Activated CD8-positive, alpha-beta T cell treated with anti-CD3 and anti-CD28 coated beads for 36 hours (primary cell): ENCODE results near the gene PITX2. TPM values are rescaled to one million over a fixed set of nuclear protein-coding genes. Genes with fewer than 3 reads are reported as not detected.

Experiments
- ATAC-seq: fragments of 200-7000 bp; cut with Tn5 transposase; one replicate; pipeline ENCODE4 v1.10.0; 2021; ENCODE audit warnings: mild to moderate bottlenecking, moderate library complexity
- CTCF ChIA-PET: fragments of 350-600 bp; sonication (Branson Sonifier 250); formaldehyde crosslinking; loops from one replicate; lab custom pipeline; 2021; ENCODE audit warnings: antibody characterized with exemption; lab: Charles Lee
- POLR2A ChIA-PET: fragments of 350-600 bp; sonication (Branson Sonifier 250); formaldehyde crosslinking; loops from one replicate; lab custom pipeline; 2021; ENCODE audit warnings: antibody characterized with exemption; lab: Charles Lee
- DNase-seq: peaks from one replicate; pipeline ENCODE4 v3.0.0-alpha.2; 2020
- H3K27ac Mint-ChIP-seq: one replicate; pipeline ENCODE4 v1.8.0; 2021; ENCODE audit warnings: mild to moderate bottlenecking, mixed read lengths
- H3K27me3 Mint-ChIP-seq: one replicate; pipeline ENCODE4 v1.8.0; 2021; ENCODE audit warnings: mixed read lengths
- H3K36me3 Mint-ChIP-seq: one replicate; pipeline ENCODE4 v1.8.0; 2021; ENCODE audit warnings: low read depth, mixed read lengths
- H3K4me1 Mint-ChIP-seq: one replicate; pipeline ENCODE4 v1.8.0; 2021; ENCODE audit warnings: low read depth, mixed read lengths
- H3K4me3 Mint-ChIP-seq: one replicate; pipeline ENCODE4 v1.8.0; 2021; ENCODE audit warnings: mild to moderate bottlenecking, moderate library complexity, mixed read lengths
- H3K9me3 Mint-ChIP-seq: one replicate; pipeline ENCODE4 v1.8.0; 2021; ENCODE audit warnings: mixed read lengths
- intact Hi-C: fragments of 100-400 bp; cut with micrococcal nuclease; formaldehyde crosslinking; loops from one replicate; pipeline ENCODE4 v1.10.0; 2022
- total RNA-seq, 2 experiments: library from RNA; stranded (reverse); gene quantifications; one replicate each; pipeline ENCODE4 v1.2.3, GENCODE V29; 2021
- TF ChIP-seq, protein P1 (sequence below): fragments of 200-600 bp; IDR thresholded peaks from one replicate; pipeline ENCODE4 v1.8.0; 2022; ENCODE audit warnings: antibody characterized with exemption, mild to moderate bottlenecking

PITX2 gene
- total RNA-seq, 2 experiments from 2014 or later, result not detected

DNA sequence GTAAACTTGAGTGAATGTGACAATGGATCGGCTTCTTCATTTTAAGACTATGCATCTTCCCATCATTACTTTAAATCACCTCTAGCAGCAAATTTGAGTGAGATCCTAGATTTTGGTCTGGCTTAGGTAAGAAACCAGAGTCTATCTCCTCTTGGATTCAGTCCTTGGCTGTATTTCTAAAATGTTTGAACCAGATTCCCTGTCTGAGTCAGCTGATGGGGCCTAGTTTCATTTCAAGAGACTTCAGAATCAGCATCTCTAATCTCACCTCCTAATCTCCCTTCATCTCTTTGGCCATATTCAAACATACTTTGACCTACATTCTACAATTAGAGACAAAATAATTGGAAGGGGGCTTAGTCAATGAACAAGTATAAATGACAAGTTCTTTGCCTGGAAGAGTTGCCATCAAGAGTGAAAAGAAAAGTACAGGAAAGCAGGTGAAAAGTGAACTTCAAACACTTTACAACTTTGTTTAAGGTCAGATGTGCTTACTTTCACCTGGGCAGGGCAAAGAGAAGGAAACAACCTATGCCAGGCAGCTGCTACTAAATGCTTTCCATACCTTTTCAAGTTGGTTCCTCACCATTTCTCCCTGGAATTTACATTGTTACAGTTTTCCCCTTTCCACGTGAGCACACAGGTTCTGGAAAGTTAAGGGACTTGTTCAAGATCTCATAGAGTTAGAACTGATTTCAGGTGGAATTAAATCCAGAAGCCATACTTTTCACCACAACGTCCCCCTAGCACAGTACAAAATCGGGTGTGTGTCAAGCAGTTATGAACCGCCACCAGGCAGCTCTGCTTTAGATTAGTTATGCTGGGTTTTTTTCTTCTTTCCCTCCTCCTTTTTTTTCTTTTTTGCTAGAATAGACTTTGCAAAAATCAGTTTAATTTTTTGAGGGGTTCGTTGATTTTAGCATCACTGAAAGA is 30.7 kb upstream of the PITX2 start:
- DNase-seq (no peak), ATAC-seq (no peak)
- Mint-ChIP-seq H3K27ac (no peak overlapping the region), H3K4me3 (no peak overlapping the region), H3K4me1 (no peaks in the 10 kb centered on the region), H3K27me3 (peaks cover 2% of the 10 kb centered on the region), H3K9me3 (no peaks in the 10 kb centered on the region), H3K36me3 (no peaks in the 10 kb centered on the region)
- TF ChIP-seq, protein P1, sequence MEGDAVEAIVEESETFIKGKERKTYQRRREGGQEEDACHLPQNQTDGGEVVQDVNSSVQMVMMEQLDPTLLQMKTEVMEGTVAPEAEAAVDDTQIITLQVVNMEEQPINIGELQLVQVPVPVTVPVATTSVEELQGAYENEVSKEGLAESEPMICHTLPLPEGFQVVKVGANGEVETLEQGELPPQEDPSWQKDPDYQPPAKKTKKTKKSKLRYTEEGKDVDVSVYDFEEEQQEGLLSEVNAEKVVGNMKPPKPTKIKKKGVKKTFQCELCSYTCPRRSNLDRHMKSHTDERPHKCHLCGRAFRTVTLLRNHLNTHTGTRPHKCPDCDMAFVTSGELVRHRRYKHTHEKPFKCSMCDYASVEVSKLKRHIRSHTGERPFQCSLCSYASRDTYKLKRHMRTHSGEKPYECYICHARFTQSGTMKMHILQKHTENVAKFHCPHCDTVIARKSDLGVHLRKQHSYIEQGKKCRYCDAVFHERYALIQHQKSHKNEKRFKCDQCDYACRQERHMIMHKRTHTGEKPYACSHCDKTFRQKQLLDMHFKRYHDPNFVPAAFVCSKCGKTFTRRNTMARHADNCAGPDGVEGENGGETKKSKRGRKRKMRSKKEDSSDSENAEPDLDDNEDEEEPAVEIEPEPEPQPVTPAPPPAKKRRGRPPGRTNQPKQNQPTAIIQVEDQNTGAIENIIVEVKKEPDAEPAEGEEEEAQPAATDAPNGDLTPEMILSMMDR, result no peak
- ChIA-PET POLR2A (no interaction called here), CTCF (no interaction called here)
- intact Hi-C loops, result no loop called here

DNA sequence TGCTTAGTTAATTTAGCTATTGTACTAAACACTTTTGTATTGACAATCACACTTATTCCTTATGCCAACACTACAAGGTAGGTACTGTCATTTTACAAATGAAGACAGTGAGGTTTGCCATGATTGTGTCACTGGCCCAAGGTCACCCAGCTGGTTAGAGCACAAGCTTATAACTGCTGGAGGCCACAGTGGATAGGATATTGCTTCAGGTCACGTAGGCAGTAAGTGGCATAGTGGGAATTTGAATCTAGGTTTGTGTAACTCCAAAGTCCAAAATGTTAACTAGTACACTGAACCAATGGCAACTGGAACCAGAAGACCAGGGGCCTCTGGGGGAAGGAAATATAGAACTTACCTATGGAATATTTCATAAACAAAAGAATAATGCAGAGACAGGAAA is 21.1 kb upstream of the PITX2 start:
- intact Hi-C loops, result no loop called here
- no peaks in the 10 kb centered on the region for H3K36me3 Mint-ChIP-seq
- ATAC-seq (no peak), DNase-seq (no peak)
- ChIA-PET POLR2A (no interaction called here), CTCF (no interaction called here)
- TF ChIP-seq, protein P1, result no peak
- peaks cover 53% of the 10 kb centered on the region for H3K27me3 Mint-ChIP-seq
- no peak overlapping the region for H3K4me3 Mint-ChIP-seq
- no peaks in the 10 kb centered on the region for H3K4me1 Mint-ChIP-seq
- H3K27ac Mint-ChIP-seq, result no peak overlapping the region
- H3K9me3 Mint-ChIP-seq, result no peaks in the 10 kb centered on the region

DNA sequence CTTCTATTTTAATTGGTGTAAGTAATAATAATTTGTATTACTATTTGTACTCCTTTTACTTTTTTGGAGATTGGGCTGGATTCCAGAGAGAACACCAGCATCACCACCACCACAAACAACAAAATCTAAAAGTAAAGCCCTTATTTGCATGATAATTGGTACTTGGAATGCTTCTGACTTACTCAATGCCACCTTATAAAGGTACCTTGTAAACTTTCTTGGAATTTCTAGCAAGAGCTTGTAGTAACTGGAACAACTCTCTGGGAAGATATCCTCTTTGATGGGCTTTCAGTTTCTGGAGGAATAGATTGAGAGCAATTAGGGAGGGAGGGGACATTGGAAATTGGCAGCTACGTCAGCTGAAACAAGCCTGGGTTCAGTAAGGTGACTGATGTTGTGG is 20.2 kb upstream of the PITX2 start:
- H3K27ac Mint-ChIP-seq, result no peak overlapping the region
- peaks cover 62% of the 10 kb centered on the region for H3K27me3 Mint-ChIP-seq
- ChIA-PET CTCF (no interaction called here), POLR2A (no interaction called here)
- no peaks in the 10 kb centered on the region for H3K36me3 Mint-ChIP-seq
- intact Hi-C loops, result no loop called here
- H3K4me1 Mint-ChIP-seq, result no peaks in the 10 kb centered on the region
- H3K9me3 Mint-ChIP-seq, result no peaks in the 10 kb centered on the region
- TF ChIP-seq, protein P1, result no peak
- no peak overlapping the region for H3K4me3 Mint-ChIP-seq
- DNase-seq, result no peak
- no peak for ATAC-seq

DNA sequence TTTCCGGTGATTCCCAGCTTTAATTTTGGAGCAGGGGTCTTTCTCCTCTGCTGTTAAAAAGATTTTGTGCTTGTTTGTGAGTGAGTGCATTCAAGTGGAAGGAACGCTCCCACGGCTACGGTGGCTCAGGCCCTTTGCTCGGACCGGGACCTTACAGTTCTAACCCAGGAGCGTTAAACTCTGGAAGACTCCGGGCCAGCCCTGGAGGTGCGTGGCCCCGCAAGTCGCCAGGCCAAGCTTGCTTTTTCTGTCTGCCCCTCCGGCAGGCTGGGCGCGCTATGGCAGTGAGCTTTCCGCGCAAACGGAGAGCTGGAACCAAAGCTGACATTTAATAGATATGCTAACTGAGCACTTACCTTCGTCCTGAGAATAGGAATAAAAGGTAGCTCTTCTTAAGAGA is 18.3 kb upstream of the PITX2 start:
- no peak overlapping the region for H3K27ac Mint-ChIP-seq
- no peak for ATAC-seq
- TF ChIP-seq, protein P1, result no peak
- CTCF ChIA-PET, result no interaction called here
- intact Hi-C loops, result no loop called here
- no peaks in the 10 kb centered on the region for H3K4me1 Mint-ChIP-seq
- no peaks in the 10 kb centered on the region for H3K36me3 Mint-ChIP-seq
- POLR2A ChIA-PET, result no interaction called here
- no peak overlapping the region for H3K4me3 Mint-ChIP-seq
- H3K9me3 Mint-ChIP-seq, result peaks cover 2% of the 10 kb centered on the region
- DNase-seq, result no peak
- H3K27me3 Mint-ChIP-seq, result peaks cover 74% of the 10 kb centered on the region

DNA sequence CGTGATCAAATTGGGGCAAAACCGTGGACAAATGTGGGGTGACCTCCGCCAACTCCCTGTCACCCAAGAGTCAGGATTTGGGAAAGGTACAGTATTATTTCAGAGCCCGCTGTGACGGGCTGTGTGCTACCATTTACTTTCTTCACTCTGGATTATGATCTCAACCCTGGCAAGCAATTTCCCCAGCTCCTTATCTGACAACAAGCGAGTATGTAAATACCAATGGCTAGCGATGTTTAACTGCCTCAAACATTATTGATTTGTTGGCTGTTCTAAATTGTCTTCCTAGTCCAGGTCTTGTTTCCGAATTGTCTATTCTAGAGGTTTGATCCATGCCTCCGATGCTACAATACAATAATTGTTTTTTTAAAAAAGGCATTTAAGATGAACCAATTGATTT is 17.7 kb upstream of the PITX2 start:
- peaks cover 2% of the 10 kb centered on the region for H3K9me3 Mint-ChIP-seq
- peaks cover 71% of the 10 kb centered on the region for H3K27me3 Mint-ChIP-seq
- ChIA-PET CTCF (interaction anchor here (1.7 kb wide), 1 partner anchor 20 kb away, joined by 5 read pairs; no protein-coding TSS in a partner anchor), POLR2A (no interaction called here)
- no peak overlapping the region for H3K4me3 Mint-ChIP-seq
- DNase-seq (no peak), ATAC-seq (no peak)
- no peak overlapping the region for H3K27ac Mint-ChIP-seq
- H3K36me3 Mint-ChIP-seq, result no peaks in the 10 kb centered on the region
- no peaks in the 10 kb centered on the region for H3K4me1 Mint-ChIP-seq
- intact Hi-C loops, result no loop called here
- TF ChIP-seq, protein P1, result no peak
